ENCODE results near the gene CFAP251. TPM values are rescaled to one million over a fixed set of nuclear protein-coding genes. Genes with fewer than 3 reads are reported as not detected.

CFAP251 gene
- total and polyA plus RNA-seq, 2 donors (not counting 1 experiment from before 2014, with no cell fraction given) = 2.7 to 7.9 TPM

DNA sequence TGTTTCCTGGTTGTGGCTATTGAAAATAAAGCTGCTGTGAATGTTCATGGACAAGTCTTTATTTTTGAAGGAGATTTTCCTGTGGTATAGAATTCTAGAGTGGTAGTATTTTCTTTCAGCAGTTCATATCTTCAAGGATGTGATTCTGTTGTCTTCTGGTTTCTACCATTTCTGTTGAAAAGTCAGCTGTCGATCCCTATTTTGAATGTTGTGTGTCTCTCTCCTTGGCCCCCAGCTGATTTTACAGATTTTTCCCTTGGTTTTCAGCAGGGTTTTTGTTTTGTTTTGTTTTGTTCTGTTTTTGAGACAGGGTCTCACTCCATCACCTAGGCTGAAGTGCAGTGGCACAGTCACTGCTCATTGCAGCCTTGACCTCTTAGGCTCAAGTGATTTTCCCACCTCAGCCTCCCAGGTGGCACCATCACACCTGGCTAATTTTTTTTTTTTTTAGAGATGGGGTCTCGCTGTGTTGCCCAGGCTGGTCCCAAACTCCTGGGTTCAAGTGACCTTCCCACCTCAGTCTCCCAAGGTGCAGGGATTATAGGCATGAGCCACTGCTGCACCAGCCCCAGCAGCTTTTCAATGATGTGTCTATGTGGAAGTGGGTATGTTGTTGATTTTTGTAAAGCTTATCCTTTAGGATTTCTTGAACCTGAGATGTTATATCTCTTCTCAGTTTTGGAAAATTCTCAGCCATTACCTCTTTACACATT is 28.1 kb downstream of the CFAP251 start:
- TF ChIP-seq, protein P1, sequence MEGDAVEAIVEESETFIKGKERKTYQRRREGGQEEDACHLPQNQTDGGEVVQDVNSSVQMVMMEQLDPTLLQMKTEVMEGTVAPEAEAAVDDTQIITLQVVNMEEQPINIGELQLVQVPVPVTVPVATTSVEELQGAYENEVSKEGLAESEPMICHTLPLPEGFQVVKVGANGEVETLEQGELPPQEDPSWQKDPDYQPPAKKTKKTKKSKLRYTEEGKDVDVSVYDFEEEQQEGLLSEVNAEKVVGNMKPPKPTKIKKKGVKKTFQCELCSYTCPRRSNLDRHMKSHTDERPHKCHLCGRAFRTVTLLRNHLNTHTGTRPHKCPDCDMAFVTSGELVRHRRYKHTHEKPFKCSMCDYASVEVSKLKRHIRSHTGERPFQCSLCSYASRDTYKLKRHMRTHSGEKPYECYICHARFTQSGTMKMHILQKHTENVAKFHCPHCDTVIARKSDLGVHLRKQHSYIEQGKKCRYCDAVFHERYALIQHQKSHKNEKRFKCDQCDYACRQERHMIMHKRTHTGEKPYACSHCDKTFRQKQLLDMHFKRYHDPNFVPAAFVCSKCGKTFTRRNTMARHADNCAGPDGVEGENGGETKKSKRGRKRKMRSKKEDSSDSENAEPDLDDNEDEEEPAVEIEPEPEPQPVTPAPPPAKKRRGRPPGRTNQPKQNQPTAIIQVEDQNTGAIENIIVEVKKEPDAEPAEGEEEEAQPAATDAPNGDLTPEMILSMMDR (conservative IDR thresholded peaks at IDR 0.05 in 1 of 2, IDR thresholded peaks at IDR 0.05 in 1 of 2; ENCODE audit: low read depth in 1 of 2, low read length in 2 of 2) = no peak
- TF ChIP-seq EZH2 (IDR thresholded peaks at IDR 0.05; ENCODE audit: low read length, missing control alignments) = no peak
- H3K9me3 ChIP-seq (ENCODE audit: control insufficient read depth, insufficient read depth, low read depth, low read length) = no peaks in the 10 kb centered on the region
- H2AFZ ChIP-seq (ENCODE audit: low read length) = no peak overlapping the region
- no peaks in the 10 kb centered on the region for H3K4me1 ChIP-seq (ENCODE audit: control insufficient read depth, extremely low read depth, insufficient read depth, low read length)
- no peak overlapping the region for H3K9ac ChIP-seq (ENCODE audit: insufficient read depth, low read length)
- H3K4me2 ChIP-seq (ENCODE audit: extremely low read depth, insufficient read depth, low read length) = no peak overlapping the region
- H3K27ac ChIP-seq (ENCODE audit: insufficient read depth, low read length) = no peak overlapping the region
- no peaks in the 10 kb centered on the region for H3K36me3 ChIP-seq (ENCODE audit: control insufficient read depth, insufficient read depth, low read length)
- no peaks in the 10 kb centered on the region for H4K20me1 ChIP-seq (ENCODE audit: control insufficient read depth, extremely low read depth, insufficient read depth, low read length)
- H3K27me3 ChIP-seq (ENCODE audit: control insufficient read depth, insufficient read depth, low read length) = no peaks in the 10 kb centered on the region
- H3K79me2 ChIP-seq (ENCODE audit: control insufficient read depth, insufficient read depth, low read length) = no peaks in the 10 kb centered on the region
- no peak for DNase-seq (ENCODE audit: low read depth in 2 of 2)
- H3K4me3 ChIP-seq (replicated peaks in 1 of 4; ENCODE audit: control extremely low read depth in 1 of 4, insufficient read depth in 1 of 4, low read depth in 3 of 4, low read length in 4 of 4) = no peak overlapping the region

DNA sequence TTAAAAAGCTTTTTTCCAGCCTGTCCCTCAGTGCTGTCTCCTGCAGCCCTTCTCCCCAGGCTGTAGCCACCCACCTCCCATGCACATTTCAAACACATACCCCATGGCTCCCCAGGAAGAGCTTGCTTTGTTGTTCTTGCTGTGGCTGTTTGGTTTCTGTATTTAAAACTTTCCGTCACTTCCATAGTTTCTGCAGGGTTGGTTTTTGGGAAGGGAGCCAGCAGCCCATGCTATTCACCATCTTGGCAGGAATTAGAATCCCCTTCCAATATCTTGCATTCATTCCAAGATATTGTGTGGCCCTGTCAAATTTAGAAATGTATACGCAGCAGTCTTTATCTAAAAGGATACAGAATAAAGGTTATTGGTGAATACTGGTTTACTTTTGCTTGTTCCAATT is 29.6 kb downstream of the CFAP251 start:
- no peaks in the 10 kb centered on the region for H4K20me1 ChIP-seq (ENCODE audit: control insufficient read depth, extremely low read depth, insufficient read depth, low read length)
- no peak overlapping the region for H3K4me3 ChIP-seq (replicated peaks in 1 of 4; ENCODE audit: control extremely low read depth in 1 of 4, insufficient read depth in 1 of 4, low read depth in 3 of 4, low read length in 4 of 4)
- H3K36me3 ChIP-seq (ENCODE audit: control insufficient read depth, insufficient read depth, low read length) = no peaks in the 10 kb centered on the region
- H3K27me3 ChIP-seq (ENCODE audit: control insufficient read depth, insufficient read depth, low read length) = no peaks in the 10 kb centered on the region
- no peaks in the 10 kb centered on the region for H3K9me3 ChIP-seq (ENCODE audit: control insufficient read depth, insufficient read depth, low read depth, low read length)
- no peak overlapping the region for H3K4me2 ChIP-seq (ENCODE audit: extremely low read depth, insufficient read depth, low read length)
- TF ChIP-seq, protein P1 (conservative IDR thresholded peaks at IDR 0.05 in 1 of 2, IDR thresholded peaks at IDR 0.05 in 1 of 2; ENCODE audit: low read depth in 1 of 2, low read length in 2 of 2) = no peak
- no peak for TF ChIP-seq EZH2 (IDR thresholded peaks at IDR 0.05; ENCODE audit: low read length, missing control alignments)
- H3K79me2 ChIP-seq (ENCODE audit: control insufficient read depth, insufficient read depth, low read length) = no peaks in the 10 kb centered on the region
- DNase-seq (ENCODE audit: low read depth in 2 of 2) = peak; percentile 11 to 54
- no peak overlapping the region for H3K9ac ChIP-seq (ENCODE audit: insufficient read depth, low read length)
- H2AFZ ChIP-seq (ENCODE audit: low read length) = no peak overlapping the region
- no peak overlapping the region for H3K27ac ChIP-seq (ENCODE audit: insufficient read depth, low read length)
- H3K4me1 ChIP-seq (ENCODE audit: control insufficient read depth, extremely low read depth, insufficient read depth, low read length) = no peaks in the 10 kb centered on the region

DNA sequence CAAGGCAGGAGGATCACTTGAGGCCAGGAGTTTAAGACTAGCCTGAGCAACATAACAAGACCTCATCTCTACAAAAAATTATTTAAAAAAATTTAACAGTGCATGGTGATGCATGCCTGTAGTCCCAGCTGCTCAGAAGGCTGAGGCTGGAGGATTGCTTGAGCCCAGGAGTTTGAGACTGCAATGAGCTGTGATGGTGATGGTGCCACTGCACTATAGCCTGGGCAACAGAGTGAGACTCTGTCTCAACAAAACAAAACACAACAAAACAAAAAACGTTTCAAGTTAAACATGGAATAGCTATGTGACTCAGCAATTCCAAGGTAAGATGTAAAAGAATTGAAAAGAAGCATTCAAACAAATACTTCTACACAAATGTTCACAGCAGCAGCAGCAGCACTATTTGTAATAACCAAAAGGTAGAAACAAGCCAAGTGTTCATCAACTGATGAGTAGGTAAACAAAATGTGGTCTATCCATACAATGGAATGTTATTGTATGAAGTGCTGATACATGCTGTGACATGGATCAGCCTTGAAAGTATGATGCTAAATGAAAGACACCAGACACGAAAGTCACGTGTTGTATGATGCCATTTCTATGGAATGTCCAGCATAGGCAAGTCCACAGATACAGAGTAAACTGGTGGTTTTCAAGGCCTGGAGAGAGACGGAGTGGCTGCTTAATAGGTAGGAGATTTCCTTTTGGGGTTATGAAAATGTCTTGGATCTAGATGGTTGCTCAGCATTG is 31.4 kb downstream of the CFAP251 start:
- H2AFZ ChIP-seq (ENCODE audit: low read length) = no peak overlapping the region
- no peak overlapping the region for H3K4me2 ChIP-seq (ENCODE audit: extremely low read depth, insufficient read depth, low read length)
- no peak overlapping the region for H3K9ac ChIP-seq (ENCODE audit: insufficient read depth, low read length)
- TF ChIP-seq, protein P1 (conservative IDR thresholded peaks at IDR 0.05 in 1 of 2, IDR thresholded peaks at IDR 0.05 in 1 of 2; ENCODE audit: low read depth in 1 of 2, low read length in 2 of 2) = no peak
- no peak for TF ChIP-seq EZH2 (IDR thresholded peaks at IDR 0.05; ENCODE audit: low read length, missing control alignments)
- H3K27ac ChIP-seq (ENCODE audit: insufficient read depth, low read length) = peak overlapping the region; percentile 46
- peak; percentile 87 to 95 for DNase-seq (ENCODE audit: low read depth in 2 of 2)
- H3K9me3 ChIP-seq (ENCODE audit: control insufficient read depth, insufficient read depth, low read depth, low read length) = no peaks in the 10 kb centered on the region
- H3K4me1 ChIP-seq (ENCODE audit: control insufficient read depth, extremely low read depth, insufficient read depth, low read length) = no peaks in the 10 kb centered on the region
- H3K79me2 ChIP-seq (ENCODE audit: control insufficient read depth, insufficient read depth, low read length) = no peaks in the 10 kb centered on the region
- no peaks in the 10 kb centered on the region for H3K27me3 ChIP-seq (ENCODE audit: control insufficient read depth, insufficient read depth, low read length)
- H3K36me3 ChIP-seq (ENCODE audit: control insufficient read depth, insufficient read depth, low read length) = no peaks in the 10 kb centered on the region
- no peak overlapping the region for H3K4me3 ChIP-seq (replicated peaks in 1 of 4; ENCODE audit: control extremely low read depth in 1 of 4, insufficient read depth in 1 of 4, low read depth in 3 of 4, low read length in 4 of 4)
- H4K20me1 ChIP-seq (ENCODE audit: control insufficient read depth, extremely low read depth, insufficient read depth, low read length) = no peaks in the 10 kb centered on the region
